H7 (cell line): Measurements from ENCODE around the gene PYY. TPM values are rescaled to one million over a fixed set of nuclear protein-coding genes. Genes with fewer than 3 reads are reported as not detected.

Experiments used
- DNase-seq: peaks from one replicate; pipeline ENCODE4 v3.0.0; 2012
- H3K27me3 ChIP-seq: 2 replicates; pipeline ENCODE4 v1.6.0; 2011; ENCODE audit warnings: mild to moderate bottlenecking, low read length; ENCODE audit not compliant: control insufficient read depth, insufficient read depth
- H3K36me3 ChIP-seq: replicated peaks from 2 replicates; pipeline ENCODE4 v1.5.1; 2011; ENCODE audit warnings: low read length; ENCODE audit not compliant: control insufficient read depth, insufficient read depth
- H3K4me3 ChIP-seq: 2 replicates; pipeline ENCODE4 v1.5.1; 2011; ENCODE audit warnings: low read depth, mild to moderate bottlenecking, control low read depth, low read length, moderate library complexity; ENCODE audit not compliant: insufficient read depth
- total RNA-seq: library from RNA; depleted of rRNA; stranded (reverse); fragments of >200 nt; shearing (Covaris generic); gene quantifications from 2 replicates; pipeline ENCODE4 v1.2.3, GENCODE V29; 2014; rRNA removed

PYY gene
- total RNA-seq, 1 experiment from 2014 or later: 1.8 TPM

DNA sequence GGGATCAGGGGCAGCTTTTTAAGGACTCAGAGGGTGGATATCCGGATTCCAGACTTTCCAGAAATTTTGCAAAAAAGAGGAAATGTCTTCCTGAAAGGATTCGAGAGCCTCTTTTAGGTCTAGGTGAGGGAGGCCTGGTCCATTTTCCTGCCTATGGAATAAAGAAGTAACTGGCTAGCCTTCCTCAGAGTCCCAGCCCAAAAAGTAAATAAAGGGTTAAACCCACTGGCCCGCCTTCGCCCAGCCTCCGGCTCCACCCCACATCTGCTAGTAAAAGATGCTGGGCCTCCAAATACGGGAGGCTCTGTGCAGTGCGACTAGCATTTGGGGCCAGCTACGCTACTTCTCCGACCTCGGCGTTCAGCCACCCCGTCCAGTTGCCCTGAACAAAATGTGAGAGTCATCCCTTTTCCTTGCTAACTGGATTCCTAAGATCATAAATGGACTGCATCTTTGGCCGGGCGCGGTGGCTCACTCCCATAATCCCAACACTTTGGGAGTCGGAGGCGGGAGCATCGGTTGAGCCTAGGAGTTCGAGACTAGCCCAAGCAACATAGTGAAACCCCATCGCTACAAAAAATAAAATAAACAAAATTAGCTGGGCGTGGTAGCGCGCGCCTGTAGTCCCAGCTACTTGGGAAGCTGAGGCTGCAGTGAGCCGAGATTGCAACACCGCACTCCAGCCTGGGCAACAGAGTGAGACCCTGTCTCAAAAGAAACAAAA, 45.6 kb downstream of the PYY start:
- Histone ChIP-seq H3K4me3 (peak overlapping the region; percentile 64), H3K27me3 (peaks cover 41% of the 10 kb centered on the region), H3K36me3 (no peaks in the 10 kb centered on the region)
- DNase-seq: peak; percentile 82

DNA sequence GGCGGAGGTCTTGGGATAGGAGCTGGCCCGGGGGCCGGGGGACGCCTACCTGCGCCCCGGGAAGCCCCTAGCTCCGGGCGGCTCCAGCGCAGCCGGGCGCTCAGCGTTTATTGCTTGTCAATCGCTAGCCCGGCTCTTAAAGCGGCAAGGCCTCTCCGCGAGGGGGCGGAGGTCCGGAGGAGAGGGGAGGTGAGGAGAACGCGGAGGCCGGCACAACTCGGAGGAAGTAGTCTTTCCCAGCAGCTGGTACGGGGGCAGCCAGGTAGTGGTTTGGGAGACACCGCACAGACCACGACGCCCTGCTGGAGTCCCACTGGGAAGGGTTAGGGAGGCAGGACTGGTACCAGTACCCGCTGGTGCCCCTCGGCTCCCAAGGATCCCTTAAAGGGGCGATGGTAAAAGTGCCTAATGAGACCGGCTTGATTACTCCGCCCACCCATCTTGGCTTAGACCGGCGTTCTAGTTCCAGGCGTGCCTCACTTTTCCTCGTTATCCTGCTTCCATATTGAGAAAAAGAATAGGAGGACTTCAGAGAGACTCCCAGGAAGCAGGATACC, 46.2 kb downstream of the PYY start, which contains the start of gene MPP2:
TSS of gene MPP2 (minus strand) at position 112 of the 557 bp plus-strand sequence. CDS start 3,076 bp downstream, outside the sequence.
- no peaks in the 10 kb centered on the region for H3K36me3 ChIP-seq
- H3K27me3 ChIP-seq: peaks cover 41% of the 10 kb centered on the region
- peak within 1 kb of the TSS; percentile 64 for H3K4me3 ChIP-seq
- peak; percentile 93 for DNase-seq

DNA sequence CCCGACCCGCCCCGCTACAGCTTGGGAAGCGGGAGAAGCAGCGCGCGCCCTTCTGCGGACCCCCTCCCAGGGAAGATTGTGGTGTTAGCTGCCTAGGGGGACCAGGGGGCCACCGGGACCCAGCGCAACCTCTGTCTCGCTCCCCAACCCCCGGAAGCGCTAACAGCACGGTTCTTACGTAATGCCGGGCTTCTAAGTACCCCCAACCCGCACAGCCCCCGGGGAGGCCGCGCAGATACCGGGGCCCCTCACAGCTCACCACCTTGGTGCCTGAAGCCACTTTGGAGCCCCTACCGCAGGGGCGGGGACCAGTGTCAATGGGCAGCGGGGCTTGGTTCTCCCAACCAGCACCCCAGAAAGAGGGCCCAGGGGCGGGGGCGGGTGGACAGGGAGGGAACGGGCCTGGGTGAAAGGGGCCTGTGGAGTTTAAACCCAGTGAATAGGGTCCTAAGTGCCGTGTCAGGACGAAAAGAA, 46.8 kb downstream of the PYY start:
- no peak for DNase-seq
- Histone ChIP-seq H3K27me3 (peaks cover 45% of the 10 kb centered on the region), H3K36me3 (no peaks in the 10 kb centered on the region), H3K4me3 (peak overlapping the region; percentile 64)

DNA sequence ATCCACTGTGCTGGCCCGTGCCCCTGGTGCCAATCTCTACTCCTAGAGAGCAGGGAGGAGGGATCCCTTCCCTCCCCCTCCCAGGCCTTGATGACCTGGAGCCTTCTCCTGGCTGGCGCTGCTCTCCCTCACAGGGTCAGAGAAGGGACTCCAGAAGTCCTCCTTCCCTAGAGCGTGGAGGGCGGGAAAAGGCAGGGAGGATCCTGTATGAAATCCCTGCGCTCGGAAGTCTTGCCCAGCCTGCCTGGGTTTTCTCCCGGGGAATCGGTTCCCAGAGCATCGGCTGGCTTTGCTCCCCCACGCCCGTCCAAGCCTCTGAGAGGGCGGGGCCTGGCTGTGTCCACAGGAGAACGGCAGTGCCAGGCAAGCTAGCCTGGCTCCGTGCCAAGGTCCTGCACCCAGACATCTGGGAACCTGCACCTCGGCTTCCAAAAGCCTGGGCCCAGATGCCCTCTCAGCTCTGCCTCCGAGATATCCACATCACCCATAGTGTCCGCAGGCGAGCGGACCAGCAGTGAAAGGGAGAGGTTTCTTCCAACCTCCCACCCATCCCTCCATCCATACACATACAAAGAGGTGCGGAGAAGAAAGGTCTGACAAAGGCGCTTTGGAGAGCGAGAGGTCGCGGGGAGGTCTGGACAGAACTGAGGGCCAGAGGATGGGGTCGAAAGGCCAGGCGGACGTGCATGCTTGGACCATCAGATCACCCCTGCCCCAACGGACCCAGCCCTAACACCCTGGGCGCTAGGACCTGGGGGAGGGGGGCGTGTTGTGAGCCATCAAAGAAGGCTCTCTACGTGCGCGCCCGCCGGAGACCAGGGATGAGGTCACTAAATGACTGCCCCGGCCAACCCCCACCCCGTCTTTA, 47.5 kb downstream of the PYY start:
- Histone ChIP-seq H3K36me3 (no peaks in the 10 kb centered on the region), H3K27me3 (peaks cover 49% of the 10 kb centered on the region), H3K4me3 (peak overlapping the region; percentile 64)
- peak; percentile 92 for DNase-seq

DNA sequence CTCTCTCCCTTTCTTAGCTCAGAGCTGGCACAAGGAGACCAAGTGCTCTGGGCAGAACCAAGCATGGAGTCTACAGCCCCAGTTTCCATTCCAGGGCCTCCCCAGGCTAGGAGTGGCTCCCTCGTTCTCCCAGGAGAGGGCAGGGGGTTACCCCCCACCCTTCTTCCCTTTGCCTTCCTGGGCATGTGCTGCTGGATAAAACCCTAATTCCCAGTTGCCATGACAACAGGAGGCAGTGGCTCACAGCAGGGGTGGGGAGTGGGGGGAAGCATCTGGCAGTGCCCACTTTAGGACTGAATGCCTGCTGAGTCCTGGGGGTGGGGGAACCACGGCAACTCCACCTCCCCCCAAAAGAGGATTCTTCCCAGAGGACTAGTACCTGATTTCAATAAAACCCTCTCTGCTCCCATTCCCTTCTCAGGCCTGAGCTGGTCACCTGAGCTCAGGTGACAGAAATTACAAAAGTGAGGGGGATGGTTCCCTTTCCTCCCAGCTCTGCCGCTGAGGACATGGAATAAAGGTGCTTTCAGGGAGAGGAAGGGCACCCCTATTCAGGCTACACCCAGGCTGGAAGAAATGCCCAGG, 48.2 kb downstream of the PYY start:
- peak; percentile 67 for DNase-seq
- Histone ChIP-seq H3K36me3 (no peaks in the 10 kb centered on the region), H3K27me3 (peaks cover 55% of the 10 kb centered on the region), H3K4me3 (peak overlapping the region; percentile 64)

Other genes starting within 250 kb of the PYY start
- gene SOST, start 195.1 kb downstream of the PYY start, total RNA-seq: not detected in 2 replicates
- gene DUSP3, start 175.0 kb downstream of the PYY start, total RNA-seq: 30.4 and 35.5 TPM in 2 replicates
- gene CFAP97D1, start 173.5 kb downstream of the PYY start, total RNA-seq: 0.21 and 0.37 TPM in 2 replicates
- gene MPP3, start 120.8 kb downstream of the PYY start, total RNA-seq: 7.7 and 8.3 TPM in 2 replicates
- gene CD300LG, start 106.8 kb downstream of the PYY start, total RNA-seq: not detected in 2 replicates
- gene MPP2, start 46.4 kb downstream of the PYY start, total RNA-seq: 9.0 and 12.2 TPM in 2 replicates
- not detected in 2 replicates for gene PPY, start 11.5 kb downstream of the PYY start, total RNA-seq
- gene NAGS, start 50.7 kb upstream of the PYY start, total RNA-seq: 5.1 and 5.9 TPM in 2 replicates
- 31.7 and 48.5 TPM in 2 replicates for gene TMEM101, start 61.0 kb upstream of the PYY start, total RNA-seq
- gene LSM12, start 112.7 kb upstream of the PYY start, total RNA-seq: 101 and 109 TPM in 2 replicates
- 94.0 and 104 TPM in 2 replicates for gene G6PC3, start 116.8 kb upstream of the PYY start, total RNA-seq
- 72.5 and 89.0 TPM in 2 replicates for gene HDAC5, start 169.7 kb upstream of the PYY start, total RNA-seq
- 12.9 and 15.7 TPM in 2 replicates for gene HROB, start 188.0 kb upstream of the PYY start, total RNA-seq
- gene ASB16, start 216.8 kb upstream of the PYY start, total RNA-seq: 0.17 TPM in 1 of 2 replicates, not detected in the other
- gene TMUB2, start 233.0 kb upstream of the PYY start, total RNA-seq: 19.1 and 25.7 TPM in 2 replicates
- gene ATXN7L3, start 245.9 kb upstream of the PYY start, total RNA-seq: 80.6 and 83.4 TPM in 2 replicates